GM12878 (cell line): ENCODE results near the gene ING5. TPM values are rescaled to one million over a fixed set of nuclear protein-coding genes. Genes with fewer than 3 reads are reported as not detected.
"Not testable (repeated sequence)": the region's sequence is repeated elsewhere in the genome, so short reads cannot be mapped to it uniquely, and the experiment has no call there.

Experiments used
- ATAC-seq: fragments of 200-7000 bp; cut with Tn5 transposase; 3 replicates; pipeline ENCODE4 v1.9.1; 2020; ENCODE audit warnings: mild to moderate bottlenecking, moderate library complexity
- BruUV-seq: library from RNA; stranded (reverse); fragments of 400-500 nt; replicated peaks from 2 replicates; lab custom pipeline; 2021; lab: Mats Ljungman, UMichigan
- CTCF ChIA-PET: fragments of 300-600 bp; sonication (Branson Sonifier 250); formaldehyde crosslinking; extraction: SDS; loops from one replicate; lab custom pipeline; 2021; ENCODE audit warnings: inconsistent platforms; lab: Yijun Ruan, JAX
- POLR2A ChIA-PET: fragments of 350-600 bp; formaldehyde crosslinking; extraction: SDS; loops from one replicate; lab custom pipeline; 2021; ENCODE audit warnings: inconsistent platforms; lab: Charles Lee
- RAD21 ChIA-PET: fragments of 300-600 bp; sonication (Branson Sonifier 250); formaldehyde crosslinking; loops from one replicate; lab custom pipeline; 2023; ENCODE audit warnings: antibody characterized with exemption; ENCODE audit not compliant: unreplicated experiment; lab: Charles Lee
- SMC1A ChIA-PET: fragments of 300-600 bp; sonication (Branson Sonifier 250); formaldehyde crosslinking; loops from one replicate; lab custom pipeline; 2023; ENCODE audit not compliant: unreplicated experiment, uncharacterized antibody; lab: Charles Lee
- DNase-seq: peaks from one replicate; pipeline ENCODE4 v3.0.0-alpha.2; 2011; ENCODE audit warnings: low read depth, low spot score
- FAIRE-seq: peaks from 3 replicates; lab custom pipeline; 2011; peaks lifted over from hg19 to GRCh38; lab: Jason Lieb, UNC
- H2AFZ ChIP-seq: 2 replicates; pipeline ENCODE4 v1.6.0; 2011; ENCODE audit warnings: low read depth, low read length, control low read depth; ENCODE audit not compliant: control insufficient read depth
- H3K27ac ChIP-seq: 2 replicates; pipeline ENCODE4 v1.5.1; 2011; ENCODE audit warnings: control low read depth; ENCODE audit not compliant: control insufficient read depth, insufficient read depth
- H3K27me3 ChIP-seq, 2 experiments: replicated peaks in 1 of 2; 2 replicates each; pipeline versions ENCODE4 v1.6.0 to v1.6.1; 2011; ENCODE audit warnings: low read length in 1 of 2; ENCODE audit not compliant: control insufficient read depth in 2 of 2, insufficient read depth in 2 of 2
- H3K36me3 ChIP-seq, 2 experiments: 2 replicates each; pipeline ENCODE4 v1.5.1; 2011; ENCODE audit warnings: low read length in 1 of 2; ENCODE audit not compliant: control insufficient read depth in 2 of 2, insufficient read depth in 2 of 2
- H3K4me1 ChIP-seq: 2 replicates; pipeline ENCODE4 v1.6.1; 2011; ENCODE audit warnings: mild to moderate bottlenecking, low read length, moderate library complexity, mixed read lengths; ENCODE audit not compliant: control insufficient read depth, insufficient read depth
- H3K4me2 ChIP-seq: 2 replicates; pipeline ENCODE4 v1.6.0; 2011; ENCODE audit warnings: control low read depth; ENCODE audit not compliant: control insufficient read depth, insufficient read depth
- H3K4me3 ChIP-seq: fragments of 200-600 bp; sonication (generic); 2 replicates; pipeline ENCODE4 v1.5.1; 2016
- H3K79me2 ChIP-seq: 2 replicates; pipeline ENCODE4 v1.6.0; 2011; ENCODE audit warnings: low read length; ENCODE audit not compliant: control insufficient read depth, insufficient read depth
- H3K9ac ChIP-seq: 2 replicates; pipeline ENCODE4 v1.8.0; 2011; ENCODE audit warnings: low read length, control low read depth, mixed read lengths; ENCODE audit not compliant: control insufficient read depth, insufficient read depth
- H3K9me3 ChIP-seq: replicated peaks from 3 replicates; pipeline ENCODE4 v1.5.1; 2011; ENCODE audit warnings: mild to moderate bottlenecking, low read length; ENCODE audit not compliant: control insufficient read depth, insufficient read depth
- H4K20me1 ChIP-seq: 2 replicates; pipeline ENCODE4 v1.6.0; 2011; ENCODE audit not compliant: control insufficient read depth, insufficient read depth
- CHD4 ChIP-seq: fragments of 200-600 bp; sonication (generic); IDR thresholded peaks from 2 replicates; pipeline ENCODE4 v1.6.1; 2016; ENCODE audit warnings: mild to moderate bottlenecking
- HDAC2 ChIP-seq: fragments of 200-600 bp; sonication (generic); IDR thresholded peaks from 2 replicates; pipeline ENCODE4 v1.6.1; 2017
- SMARCA5 ChIP-seq: fragments of 450-650 bp; IDR thresholded peaks from 2 replicates; pipeline ENCODE4 v1.6.1; 2017; ENCODE audit warnings: mild to moderate bottlenecking
- STAT1 ChIP-seq: fragments of 450-650 bp; conservative IDR thresholded peaks from 2 replicates; pipeline ENCODE4 v1.6.1; 2014; ENCODE audit warnings: antibody characterized with exemption, mild to moderate bottlenecking
- ZNF217 ChIP-seq: fragments of 450-650 bp; IDR thresholded peaks from 2 replicates; pipeline ENCODE4 v1.6.1; 2017; ENCODE audit warnings: antibody characterized with exemption, mild to moderate bottlenecking
- WGBS: methylation state at CpG from one replicate; pipeline ENCODE4 v1.1.6; 2016; ENCODE audit warnings: low lambda C conversion rate; ENCODE audit not compliant: insufficient replicate concordance, insufficient coverage; ENCODE audit errors: missing lambda C conversion rate; 5-methylcytosine and 5-hydroxymethylcytosine counted together
- in situ Hi-C: fragments of 300-500 bp; cut with MboI; formaldehyde crosslinking; loops from 9 replicates; pipeline ENCODE4 v1.14.3; 2018; ENCODE audit warnings: mixed read lengths
- intact Hi-C: fragments of 100-400 bp; cut with micrococcal nuclease; formaldehyde crosslinking; loops from one replicate; pipeline ENCODE4 v1.14.2; 2022; ENCODE audit not compliant: unreplicated experiment
- polyA plus RNA-seq, 11 experiments: library from polyadenylated mRNA; depleted of rRNA in 4 of 11; unstranded in 6 of 11; stranded (reverse) in 5 of 11; fragments of >200 nt; fragmentation: Nextera tagmentation in 4 of 11; fragmentation: Illumina TruSeq in 1 of 11; extraction: Ambion mirVana in 4 of 11; extraction: Trizol in 1 of 11; gene quantifications; 1 replicate in 1 of 11; 2 replicates in 10 of 11; pipeline versions ENCODE4 v1.2.1 to v1.2.3, GENCODE V29; 2011 to 2016; ENCODE audit warnings: inconsistent platforms in 2 of 11, missing spikeins in 2 of 11, low read depth in 1 of 11
- total RNA-seq, 4 experiments: library from RNA; depleted of rRNA in 3 of 4; stranded (reverse); fragments of >200 nt in 3 of 4; fragmentation: Illumina TruSeq in 1 of 4; extraction: Trizol in 1 of 4; gene quantifications; 2 replicates each; pipeline versions ENCODE4 v1.2.1 to v1.2.3, GENCODE V29; 2013 to 2021

ING5 gene
- total and polyA plus RNA-seq, 10 of the 15 experiments (the other 5 are each of a cell fraction or from before 2014, with no cell fraction given) = 10.0 to 46.1 (median 27.2) TPM

DNA sequence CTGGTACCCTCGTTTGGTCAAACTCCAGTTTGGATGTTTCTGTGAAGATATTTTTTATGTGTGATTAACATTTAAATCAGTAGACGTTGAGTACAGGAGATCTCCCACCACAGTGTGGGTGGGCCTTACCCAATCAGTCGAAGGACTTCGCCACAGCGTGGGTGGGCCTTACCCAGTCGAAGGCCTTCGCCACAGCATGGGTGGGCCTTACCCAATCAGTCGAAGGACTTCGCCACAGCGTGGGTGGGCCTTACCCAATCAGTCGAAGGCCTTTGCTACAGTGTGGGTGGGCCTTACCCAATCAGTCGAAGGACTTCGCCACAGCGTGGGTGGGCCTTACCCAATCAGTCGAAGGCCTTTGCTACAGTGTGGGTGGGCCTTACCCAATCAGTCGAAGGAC, 58.1 kb downstream of the ING5 start:
- H3K9me3 ChIP-seq, H2AFZ ChIP-seq, H3K79me2 ChIP-seq, H3K27me3 ChIP-seq, ATAC-seq, H4K20me1 ChIP-seq, in situ Hi-C loops, FAIRE-seq, DNase-seq, H3K4me3 ChIP-seq, POLR2A ChIA-PET, H3K9ac ChIP-seq, H3K27ac ChIP-seq, intact Hi-C loops, SMC1A ChIA-PET, BruUV-seq, RAD21 ChIA-PET, H3K4me2 ChIP-seq, CTCF ChIA-PET: not testable (repeated sequence)
- Histone ChIP-seq H3K36me3 (peaks cover 7 to 16% of the 10 kb centered on the region in 2 experiments), H3K4me1 (peaks cover 11% of the 10 kb centered on the region)
- 95% methylated on average over 11 of the region's 16 CpGs for WGBS

- intact Hi-C loops = no loop called here
- H3K36me3 ChIP-seq = peaks cover 7 to 16% of the 10 kb centered on the region in 2 experiments
- no peak for FAIRE-seq
- no peak overlapping the region for H3K9ac ChIP-seq
- no peak overlapping the region for H2AFZ ChIP-seq
- H3K4me1 ChIP-seq = peaks cover 11% of the 10 kb centered on the region
- no peaks in the 10 kb centered on the region for H3K9me3 ChIP-seq
- no TSS peak for BruUV-seq
- no peak overlapping the region for H3K4me2 ChIP-seq
- no peak overlapping the region for H3K27ac ChIP-seq
- ATAC-seq = no peak
- 93% methylated on average over 17 of the region's 17 CpGs for WGBS
- POLR2A ChIA-PET = no interaction called here
- no peaks in the 10 kb centered on the region for H4K20me1 ChIP-seq
- RAD21 ChIA-PET = no interaction called here
- no peaks in the 10 kb centered on the region for H3K79me2 ChIP-seq
- TF ChIP-seq SMARCA5 (0 out of 2 replicates have a peak, but pooled peaks have one; percentile 71), HDAC2 (peak; percentile 86; the same call in 1 of the 2 replicates), STAT1 (no peak), ZNF217 (0 out of 2 replicates have a peak, but pooled peaks have one; percentile 35), CHD4 (peak; percentile 94; the same call in 1 of the 2 replicates)
- H3K4me3 ChIP-seq = no peak overlapping the region
- DNase-seq = no peak
- CTCF ChIA-PET = no interaction called here
- H3K27me3 ChIP-seq = no peaks in the 10 kb centered on the region
- in situ Hi-C loops = no loop called here
- SMC1A ChIA-PET = no interaction called here
Observed at GRCh38 chr2:241760301-241760771, 58.5 kb downstream of the ING5 start.
